ENCODE data around the gene SHC1.

SHC1 gene

DNA sequence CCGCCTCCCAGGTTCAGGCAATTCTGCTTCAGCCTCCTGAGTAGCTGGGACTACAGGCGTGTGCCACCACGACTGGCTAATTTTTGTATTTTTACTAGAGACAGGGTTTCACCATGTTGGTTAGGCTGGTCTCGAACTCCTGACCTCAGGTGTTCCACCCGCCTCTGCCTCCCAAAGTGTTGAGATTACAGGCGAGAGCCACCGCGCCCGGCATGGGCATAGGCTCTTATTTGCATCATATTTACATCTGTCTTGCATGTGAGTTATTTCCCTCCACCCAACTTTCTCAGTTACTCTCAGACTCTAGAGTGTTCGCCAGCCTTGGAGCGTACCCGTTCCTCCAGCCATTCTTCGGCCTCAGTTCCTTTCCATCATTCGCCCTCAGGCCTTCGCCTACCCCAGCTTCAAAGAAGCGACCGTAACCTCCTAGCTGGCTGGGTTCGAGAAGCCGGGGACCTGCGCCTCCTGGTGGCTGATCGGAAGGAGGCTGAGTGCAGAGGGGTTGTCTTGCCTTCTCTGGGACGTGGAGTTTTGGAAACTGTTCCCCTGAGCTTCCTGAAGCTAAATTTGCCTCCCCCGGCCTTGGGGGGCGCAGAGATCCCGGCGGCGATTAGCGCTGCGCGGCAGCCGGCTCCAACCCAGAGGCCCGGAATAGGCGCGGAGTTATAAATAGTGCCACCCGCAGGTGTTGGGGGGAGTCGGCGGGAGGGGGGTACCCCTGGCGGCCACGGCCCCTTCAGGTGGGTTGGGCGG, 28.4 kb upstream of the SHC1 start (continued):
- TF ChIP-seq ZNF776 (tag by site-specific recombination; IDR thresholded peaks at IDR 0.05; ENCODE audit: borderline replicate concordance) (no peak), SP7 (tag by site-specific recombination; IDR thresholded peaks at IDR 0.05) (peak; percentile 40; the same call in 1 of the 2 replicates), ZNF404 (tag by site-specific recombination; IDR thresholded peaks at IDR 0.05) (no peak), SCRT2 (tag by site-specific recombination; IDR thresholded peaks at IDR 0.05) (no peak), ZNF792 (tag by site-specific recombination; IDR thresholded peaks at IDR 0.05) (no peak), SP3 (tag by site-specific recombination; IDR thresholded peaks at IDR 0.05) (0 out of 2 replicates have a peak, but pooled peaks have one; percentile 16), HOXC10 (CRISPR knock-in tag; IDR thresholded peaks at IDR 0.05) (no peak), ZNF791 (tag by site-specific recombination; IDR thresholded peaks at IDR 0.05) (no peak), ZNF670 (tag by site-specific recombination; IDR thresholded peaks at IDR 0.05; ENCODE audit: low read depth) (no peak), ZFP3 (tag by site-specific recombination; IDR thresholded peaks at IDR 0.05; ENCODE audit: low read depth) (no peak), ZNF768 (tag by site-specific recombination; IDR thresholded peaks at IDR 0.05) (no peak), ZNF561 (tag by site-specific recombination; IDR thresholded peaks at IDR 0.05; ENCODE audit: borderline replicate concordance) (peak; percentile 41; the same call in 1 of the 2 replicates), WT1 (tag by site-specific recombination; IDR thresholded peaks at IDR 0.05) (no peak), ZNF830 (tag by site-specific recombination; IDR thresholded peaks at IDR 0.05; ENCODE audit: low read depth) (no peak)
- TF ChIP-seq, protein P1, sequence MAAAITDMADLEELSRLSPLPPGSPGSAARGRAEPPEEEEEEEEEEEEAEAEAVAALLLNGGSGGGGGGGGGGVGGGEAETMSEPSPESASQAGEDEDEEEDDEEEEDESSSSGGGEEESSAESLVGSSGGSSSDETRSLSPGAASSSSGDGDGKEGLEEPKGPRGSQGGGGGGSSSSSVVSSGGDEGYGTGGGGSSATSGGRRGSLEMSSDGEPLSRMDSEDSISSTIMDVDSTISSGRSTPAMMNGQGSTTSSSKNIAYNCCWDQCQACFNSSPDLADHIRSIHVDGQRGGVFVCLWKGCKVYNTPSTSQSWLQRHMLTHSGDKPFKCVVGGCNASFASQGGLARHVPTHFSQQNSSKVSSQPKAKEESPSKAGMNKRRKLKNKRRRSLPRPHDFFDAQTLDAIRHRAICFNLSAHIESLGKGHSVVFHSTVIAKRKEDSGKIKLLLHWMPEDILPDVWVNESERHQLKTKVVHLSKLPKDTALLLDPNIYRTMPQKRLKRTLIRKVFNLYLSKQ (tag by site-specific recombination; IDR thresholded peaks at IDR 0.05; ENCODE audit: borderline replicate concordance), result no peak
- TF ChIP-seq, protein P2, sequence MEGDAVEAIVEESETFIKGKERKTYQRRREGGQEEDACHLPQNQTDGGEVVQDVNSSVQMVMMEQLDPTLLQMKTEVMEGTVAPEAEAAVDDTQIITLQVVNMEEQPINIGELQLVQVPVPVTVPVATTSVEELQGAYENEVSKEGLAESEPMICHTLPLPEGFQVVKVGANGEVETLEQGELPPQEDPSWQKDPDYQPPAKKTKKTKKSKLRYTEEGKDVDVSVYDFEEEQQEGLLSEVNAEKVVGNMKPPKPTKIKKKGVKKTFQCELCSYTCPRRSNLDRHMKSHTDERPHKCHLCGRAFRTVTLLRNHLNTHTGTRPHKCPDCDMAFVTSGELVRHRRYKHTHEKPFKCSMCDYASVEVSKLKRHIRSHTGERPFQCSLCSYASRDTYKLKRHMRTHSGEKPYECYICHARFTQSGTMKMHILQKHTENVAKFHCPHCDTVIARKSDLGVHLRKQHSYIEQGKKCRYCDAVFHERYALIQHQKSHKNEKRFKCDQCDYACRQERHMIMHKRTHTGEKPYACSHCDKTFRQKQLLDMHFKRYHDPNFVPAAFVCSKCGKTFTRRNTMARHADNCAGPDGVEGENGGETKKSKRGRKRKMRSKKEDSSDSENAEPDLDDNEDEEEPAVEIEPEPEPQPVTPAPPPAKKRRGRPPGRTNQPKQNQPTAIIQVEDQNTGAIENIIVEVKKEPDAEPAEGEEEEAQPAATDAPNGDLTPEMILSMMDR (tag by site-specific recombination; IDR thresholded peaks at IDR 0.05), result peak; percentile 88
- TF ChIP-seq, protein P3, sequence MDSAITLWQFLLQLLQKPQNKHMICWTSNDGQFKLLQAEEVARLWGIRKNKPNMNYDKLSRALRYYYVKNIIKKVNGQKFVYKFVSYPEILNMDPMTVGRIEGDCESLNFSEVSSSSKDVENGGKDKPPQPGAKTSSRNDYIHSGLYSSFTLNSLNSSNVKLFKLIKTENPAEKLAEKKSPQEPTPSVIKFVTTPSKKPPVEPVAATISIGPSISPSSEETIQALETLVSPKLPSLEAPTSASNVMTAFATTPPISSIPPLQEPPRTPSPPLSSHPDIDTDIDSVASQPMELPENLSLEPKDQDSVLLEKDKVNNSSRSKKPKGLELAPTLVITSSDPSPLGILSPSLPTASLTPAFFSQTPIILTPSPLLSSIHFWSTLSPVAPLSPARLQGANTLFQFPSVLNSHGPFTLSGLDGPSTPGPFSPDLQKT (IDR thresholded peaks at IDR 0.05; ENCODE audit: borderline replicate concordance, low read depth, low read length), result no peak
- TF ChIP-seq, protein P4, sequence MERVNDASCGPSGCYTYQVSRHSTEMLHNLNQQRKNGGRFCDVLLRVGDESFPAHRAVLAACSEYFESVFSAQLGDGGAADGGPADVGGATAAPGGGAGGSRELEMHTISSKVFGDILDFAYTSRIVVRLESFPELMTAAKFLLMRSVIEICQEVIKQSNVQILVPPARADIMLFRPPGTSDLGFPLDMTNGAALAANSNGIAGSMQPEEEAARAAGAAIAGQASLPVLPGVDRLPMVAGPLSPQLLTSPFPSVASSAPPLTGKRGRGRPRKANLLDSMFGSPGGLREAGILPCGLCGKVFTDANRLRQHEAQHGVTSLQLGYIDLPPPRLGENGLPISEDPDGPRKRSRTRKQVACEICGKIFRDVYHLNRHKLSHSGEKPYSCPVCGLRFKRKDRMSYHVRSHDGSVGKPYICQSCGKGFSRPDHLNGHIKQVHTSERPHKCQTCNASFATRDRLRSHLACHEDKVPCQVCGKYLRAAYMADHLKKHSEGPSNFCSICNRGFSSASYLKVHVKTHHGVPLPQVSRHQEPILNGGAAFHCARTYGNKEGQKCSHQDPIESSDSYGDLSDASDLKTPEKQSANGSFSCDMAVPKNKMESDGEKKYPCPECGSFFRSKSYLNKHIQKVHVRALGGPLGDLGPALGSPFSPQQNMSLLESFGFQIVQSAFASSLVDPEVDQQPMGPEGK (tag by site-specific recombination; IDR thresholded peaks at IDR 0.05), result peak; percentile 84
- TF ChIP-seq, protein P5, sequence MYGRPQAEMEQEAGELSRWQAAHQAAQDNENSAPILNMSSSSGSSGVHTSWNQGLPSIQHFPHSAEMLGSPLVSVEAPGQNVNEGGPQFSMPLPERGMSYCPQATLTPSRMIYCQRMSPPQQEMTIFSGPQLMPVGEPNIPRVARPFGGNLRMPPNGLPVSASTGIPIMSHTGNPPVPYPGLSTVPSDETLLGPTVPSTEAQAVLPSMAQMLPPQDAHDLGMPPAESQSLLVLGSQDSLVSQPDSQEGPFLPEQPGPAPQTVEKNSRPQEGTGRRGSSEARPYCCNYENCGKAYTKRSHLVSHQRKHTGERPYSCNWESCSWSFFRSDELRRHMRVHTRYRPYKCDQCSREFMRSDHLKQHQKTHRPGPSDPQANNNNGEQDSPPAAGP (tag by site-specific recombination; IDR thresholded peaks at IDR 0.05), result 0 out of 2 replicates have a peak, but pooled peaks have one; percentile 15
- TF ChIP-seq, protein P6, sequence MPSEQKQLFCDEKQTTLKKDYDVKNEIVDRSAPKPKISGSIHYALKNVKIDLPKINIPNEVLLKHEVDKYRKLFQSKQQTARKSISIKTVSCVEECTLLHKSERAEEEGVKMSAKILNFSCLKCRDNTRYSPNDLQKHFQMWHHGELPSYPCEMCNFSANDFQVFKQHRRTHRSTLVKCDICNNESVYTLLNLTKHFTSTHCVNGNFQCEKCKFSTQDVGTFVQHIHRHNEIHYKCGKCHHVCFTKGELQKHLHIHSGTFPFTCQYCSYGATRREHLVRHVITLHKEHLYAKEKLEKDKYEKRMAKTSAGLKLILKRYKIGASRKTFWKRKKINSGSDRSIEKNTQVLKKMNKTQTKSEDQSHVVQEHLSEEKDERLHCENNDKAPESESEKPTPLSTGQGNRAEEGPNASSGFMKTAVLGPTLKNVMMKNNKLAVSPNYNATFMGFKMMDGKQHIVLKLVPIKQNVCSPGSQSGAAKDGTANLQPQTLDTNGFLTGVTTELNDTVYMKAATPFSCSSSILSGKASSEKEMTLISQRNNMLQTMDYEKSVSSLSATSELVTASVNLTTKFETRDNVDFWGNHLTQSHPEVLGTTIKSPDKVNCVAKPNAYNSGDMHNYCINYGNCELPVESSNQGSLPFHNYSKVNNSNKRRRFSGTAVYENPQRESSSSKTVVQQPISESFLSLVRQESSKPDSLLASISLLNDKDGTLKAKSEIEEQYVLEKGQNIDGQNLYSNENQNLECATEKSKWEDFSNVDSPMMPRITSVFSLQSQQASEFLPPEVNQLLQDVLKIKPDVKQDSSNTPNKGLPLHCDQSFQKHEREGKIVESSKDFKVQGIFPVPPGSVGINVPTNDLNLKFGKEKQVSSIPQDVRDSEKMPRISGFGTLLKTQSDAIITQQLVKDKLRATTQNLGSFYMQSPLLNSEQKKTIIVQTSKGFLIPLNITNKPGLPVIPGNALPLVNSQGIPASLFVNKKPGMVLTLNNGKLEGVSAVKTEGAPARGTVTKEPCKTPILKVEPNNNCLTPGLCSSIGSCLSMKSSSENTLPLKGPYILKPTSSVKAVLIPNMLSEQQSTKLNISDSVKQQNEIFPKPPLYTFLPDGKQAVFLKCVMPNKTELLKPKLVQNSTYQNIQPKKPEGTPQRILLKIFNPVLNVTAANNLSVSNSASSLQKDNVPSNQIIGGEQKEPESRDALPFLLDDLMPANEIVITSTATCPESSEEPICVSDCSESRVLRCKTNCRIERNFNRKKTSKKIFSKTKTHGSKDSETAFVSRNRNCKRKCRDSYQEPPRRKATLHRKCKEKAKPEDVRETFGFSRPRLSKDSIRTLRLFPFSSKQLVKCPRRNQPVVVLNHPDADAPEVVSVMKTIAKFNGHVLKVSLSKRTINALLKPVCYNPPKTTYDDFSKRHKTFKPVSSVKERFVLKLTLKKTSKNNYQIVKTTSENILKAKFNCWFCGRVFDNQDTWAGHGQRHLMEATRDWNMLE (tag by site-specific recombination; conservative IDR thresholded peaks at IDR 0.05; ENCODE audit: low read depth), result no peak
- TF ChIP-seq, protein P7, sequence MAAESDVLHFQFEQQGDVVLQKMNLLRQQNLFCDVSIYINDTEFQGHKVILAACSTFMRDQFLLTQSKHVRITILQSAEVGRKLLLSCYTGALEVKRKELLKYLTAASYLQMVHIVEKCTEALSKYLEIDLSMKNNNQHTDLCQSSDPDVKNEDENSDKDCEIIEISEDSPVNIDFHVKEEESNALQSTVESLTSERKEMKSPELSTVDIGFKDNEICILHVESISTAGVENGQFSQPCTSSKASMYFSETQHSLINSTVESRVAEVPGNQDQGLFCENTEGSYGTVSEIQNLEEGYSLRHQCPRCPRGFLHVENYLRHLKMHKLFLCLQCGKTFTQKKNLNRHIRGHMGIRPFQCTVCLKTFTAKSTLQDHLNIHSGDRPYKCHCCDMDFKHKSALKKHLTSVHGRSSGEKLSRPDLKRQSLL (tag by site-specific recombination; IDR thresholded peaks at IDR 0.05), result no peak
- TF ChIP-seq, protein P8, sequence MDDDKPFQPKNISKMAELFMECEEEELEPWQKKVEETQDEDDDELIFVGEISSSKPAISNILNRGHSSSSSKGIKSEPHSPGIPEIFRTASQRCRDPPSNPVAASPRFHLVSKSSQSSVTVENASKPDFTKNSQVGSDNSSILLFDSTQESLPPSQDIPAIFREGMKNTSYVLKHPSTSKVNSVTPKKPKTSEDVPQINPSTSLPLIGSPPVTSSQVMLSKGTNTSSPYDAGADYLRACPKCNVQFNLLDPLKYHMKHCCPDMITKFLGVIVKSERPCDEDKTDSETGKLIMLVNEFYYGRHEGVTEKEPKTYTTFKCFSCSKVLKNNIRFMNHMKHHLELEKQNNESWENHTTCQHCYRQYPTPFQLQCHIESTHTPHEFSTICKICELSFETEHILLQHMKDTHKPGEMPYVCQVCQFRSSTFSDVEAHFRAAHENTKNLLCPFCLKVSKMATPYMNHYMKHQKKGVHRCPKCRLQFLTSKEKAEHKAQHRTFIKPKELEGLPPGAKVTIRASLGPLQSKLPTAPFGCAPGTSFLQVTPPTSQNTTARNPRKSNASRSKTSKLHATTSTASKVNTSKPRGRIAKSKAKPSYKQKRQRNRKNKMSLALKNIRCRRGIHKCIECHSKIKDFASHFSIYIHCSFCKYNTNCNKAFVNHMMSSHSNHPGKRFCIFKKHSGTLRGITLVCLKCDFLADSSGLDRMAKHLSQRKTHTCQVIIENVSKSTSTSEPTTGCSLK (tag by site-specific recombination; IDR thresholded peaks at IDR 0.05), result no peak

All from HEK293 (cell line).